ENCODE measurements around the gene ALKAL2.

ALKAL2 gene

DNA sequence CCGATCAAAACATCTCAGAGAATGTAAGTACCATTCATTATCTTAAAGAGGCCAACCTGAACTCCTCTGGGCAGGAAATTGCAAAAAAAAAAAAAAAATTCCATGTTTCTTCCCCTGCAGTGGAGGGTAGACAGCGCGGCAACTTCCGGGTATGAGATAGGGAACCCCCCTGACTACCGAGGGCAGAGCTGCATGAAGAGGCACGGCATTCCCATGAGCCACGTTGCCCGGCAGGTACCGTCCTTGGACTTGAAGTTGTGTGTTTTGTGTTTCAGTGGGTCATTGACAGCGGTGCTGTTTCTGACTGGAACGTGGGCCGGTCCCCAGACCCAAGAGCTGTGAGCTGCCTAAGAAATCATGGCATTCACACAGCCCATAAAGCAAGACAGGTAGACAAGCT, 16.0 kb downstream of the ALKAL2 start:
- TF ChIP-seq, protein P1, sequence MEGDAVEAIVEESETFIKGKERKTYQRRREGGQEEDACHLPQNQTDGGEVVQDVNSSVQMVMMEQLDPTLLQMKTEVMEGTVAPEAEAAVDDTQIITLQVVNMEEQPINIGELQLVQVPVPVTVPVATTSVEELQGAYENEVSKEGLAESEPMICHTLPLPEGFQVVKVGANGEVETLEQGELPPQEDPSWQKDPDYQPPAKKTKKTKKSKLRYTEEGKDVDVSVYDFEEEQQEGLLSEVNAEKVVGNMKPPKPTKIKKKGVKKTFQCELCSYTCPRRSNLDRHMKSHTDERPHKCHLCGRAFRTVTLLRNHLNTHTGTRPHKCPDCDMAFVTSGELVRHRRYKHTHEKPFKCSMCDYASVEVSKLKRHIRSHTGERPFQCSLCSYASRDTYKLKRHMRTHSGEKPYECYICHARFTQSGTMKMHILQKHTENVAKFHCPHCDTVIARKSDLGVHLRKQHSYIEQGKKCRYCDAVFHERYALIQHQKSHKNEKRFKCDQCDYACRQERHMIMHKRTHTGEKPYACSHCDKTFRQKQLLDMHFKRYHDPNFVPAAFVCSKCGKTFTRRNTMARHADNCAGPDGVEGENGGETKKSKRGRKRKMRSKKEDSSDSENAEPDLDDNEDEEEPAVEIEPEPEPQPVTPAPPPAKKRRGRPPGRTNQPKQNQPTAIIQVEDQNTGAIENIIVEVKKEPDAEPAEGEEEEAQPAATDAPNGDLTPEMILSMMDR (IDR thresholded peaks at IDR 0.05; ENCODE audit: low read depth, low read length, missing control alignments) = no peak
- no peak for DNase-seq (ENCODE audit: low read depth)
- H3K4me3 ChIP-seq (ENCODE audit: low read depth, low read length) = no peak overlapping the region

DNA sequence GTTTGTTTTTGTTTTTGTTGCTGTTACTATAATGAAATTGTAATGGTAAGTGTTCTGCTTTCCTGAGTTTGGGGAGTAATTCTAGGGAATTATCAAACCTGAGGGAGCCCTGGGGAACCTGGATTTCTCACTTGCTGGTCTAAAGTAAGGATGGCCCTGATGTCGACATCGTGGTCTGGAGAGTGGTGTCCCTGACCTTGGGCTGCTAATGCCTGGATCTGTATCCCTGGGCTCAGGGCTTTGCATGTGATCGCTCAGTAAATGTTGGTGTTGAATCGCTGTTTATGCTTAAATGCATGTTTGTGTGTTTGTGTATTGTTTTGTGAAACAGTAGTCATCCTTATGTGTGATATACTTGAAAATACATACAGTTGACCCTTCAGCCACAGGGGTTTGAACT, 17.0 kb downstream of the ALKAL2 start:
- TF ChIP-seq, protein P1 (IDR thresholded peaks at IDR 0.05; ENCODE audit: low read depth, low read length, missing control alignments) = no peak
- DNase-seq (ENCODE audit: low read depth) = no peak
- H3K4me3 ChIP-seq (ENCODE audit: low read depth, low read length) = no peak overlapping the region

DNA sequence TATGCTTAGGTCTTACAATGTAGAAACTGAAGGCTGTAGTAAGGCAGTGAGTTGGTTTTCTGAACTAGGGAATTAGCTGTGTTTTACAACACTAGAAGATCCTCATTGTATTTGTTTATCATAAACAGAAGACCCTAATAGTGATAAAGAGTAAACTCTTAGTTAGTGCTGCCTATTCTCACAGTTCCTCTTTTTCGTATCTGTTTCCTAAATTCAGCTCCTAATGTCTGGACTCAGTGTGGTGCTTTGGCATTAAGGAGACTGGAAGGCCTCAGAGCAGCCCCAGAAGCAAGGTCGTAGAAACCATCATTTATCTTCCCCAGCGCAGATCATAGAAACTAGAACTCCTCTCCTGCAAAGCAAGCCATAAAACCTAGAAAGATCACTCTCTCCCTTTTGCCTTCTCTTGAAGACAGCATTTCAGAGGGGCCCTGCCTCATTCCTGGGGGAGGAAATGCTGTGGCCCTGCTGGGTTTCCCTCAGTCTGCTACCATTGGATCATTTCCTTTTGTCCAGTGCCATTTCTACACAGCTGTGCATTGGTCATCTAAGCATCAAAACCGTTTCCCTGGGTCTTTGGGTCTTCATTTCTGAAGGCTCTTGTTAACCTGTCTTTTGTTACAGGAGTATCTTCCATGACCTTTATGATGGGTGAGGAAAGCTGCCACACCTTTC, 18.4 kb downstream of the ALKAL2 start:
- no peak for DNase-seq (ENCODE audit: low read depth)
- no peak overlapping the region for H3K4me3 ChIP-seq (ENCODE audit: low read depth, low read length)
- TF ChIP-seq, protein P1 (IDR thresholded peaks at IDR 0.05; ENCODE audit: low read depth, low read length, missing control alignments) = no peak

DNA sequence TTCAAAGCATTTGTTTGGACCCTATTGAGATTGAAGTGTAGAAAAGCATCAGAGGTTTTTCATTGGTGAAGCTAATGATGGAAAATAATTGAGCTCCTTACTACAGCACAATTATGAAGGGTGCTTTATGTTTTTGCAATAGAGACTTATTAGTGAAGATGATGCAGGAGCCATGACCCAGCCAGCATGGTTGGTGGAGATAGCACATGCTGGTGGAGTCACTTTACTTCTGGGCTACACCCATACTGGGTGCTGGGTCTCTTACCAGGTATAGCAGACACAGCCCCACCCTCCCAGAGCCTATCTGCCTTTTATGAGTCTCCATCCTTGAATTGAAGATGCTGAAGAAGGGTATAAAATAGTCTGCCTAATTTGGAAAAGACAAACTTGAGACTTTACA, 19.6 kb downstream of the ALKAL2 start:
- TF ChIP-seq, protein P1 (IDR thresholded peaks at IDR 0.05; ENCODE audit: low read depth, low read length, missing control alignments) = no peak
- no peak for DNase-seq (ENCODE audit: low read depth)
- no peak overlapping the region for H3K4me3 ChIP-seq (ENCODE audit: low read depth, low read length)

DNA sequence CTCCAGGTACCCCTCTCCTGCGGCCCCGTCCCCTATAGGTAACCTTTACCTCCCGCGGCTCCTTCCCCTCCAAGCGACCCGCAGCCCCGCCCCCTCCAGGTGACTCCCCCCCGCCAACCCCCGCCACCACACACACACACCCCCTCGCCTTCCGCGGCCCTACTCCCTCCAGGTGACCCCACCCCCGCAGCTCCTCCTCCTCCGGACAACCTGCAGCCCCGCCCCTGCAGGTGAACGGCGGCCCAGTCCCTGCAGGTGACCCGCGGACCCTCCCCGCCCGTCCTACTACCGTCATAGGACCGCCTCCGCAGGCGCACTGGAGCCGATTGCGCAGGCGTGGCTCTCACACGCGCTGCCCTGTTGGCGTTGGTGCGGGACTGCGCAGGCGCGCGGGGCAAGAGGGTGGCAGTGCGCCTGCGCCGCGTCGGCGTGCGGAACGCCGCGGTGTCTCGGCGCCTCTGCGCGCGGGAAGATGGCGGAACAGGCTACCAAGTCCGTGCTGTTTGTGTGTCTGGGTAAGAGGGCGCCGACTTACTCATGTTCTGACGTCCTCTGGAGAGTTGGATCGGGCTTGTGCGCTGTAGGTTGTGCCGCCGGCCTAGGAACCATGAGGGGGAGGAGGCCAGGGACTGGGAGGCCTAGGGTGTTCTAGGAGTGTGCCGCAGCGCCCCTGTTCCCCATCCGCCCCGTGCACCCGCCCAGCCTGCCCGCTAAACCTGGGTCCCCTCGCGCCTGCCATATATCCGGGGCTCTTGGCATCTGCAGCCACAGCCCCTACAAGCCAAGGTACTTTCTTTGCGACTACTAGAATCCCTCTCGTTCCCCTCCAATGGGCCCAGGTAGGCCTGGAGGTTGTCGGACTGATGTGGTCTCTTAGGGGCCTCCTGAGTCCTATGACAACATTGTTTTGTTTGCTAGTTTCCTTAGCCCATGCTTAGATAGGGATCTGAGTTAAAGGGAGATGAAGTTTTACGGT, 23.1 kb downstream of the ALKAL2 start, which contains the start of gene ACP1:
Gene ACP1, plus strand, starts transcription at position 455 of the 976 bp plus-strand sequence. Its CDS starts 18 bp downstream, at position 473.
- H3K4me3 ChIP-seq (ENCODE audit: low read depth, low read length) = peak within 1 kb of the TSS; percentile 97
- TF ChIP-seq, protein P1 (IDR thresholded peaks at IDR 0.05; ENCODE audit: low read depth, low read length, missing control alignments) = no peak
- DNase-seq (ENCODE audit: low read depth) = peak; percentile 85

DNA sequence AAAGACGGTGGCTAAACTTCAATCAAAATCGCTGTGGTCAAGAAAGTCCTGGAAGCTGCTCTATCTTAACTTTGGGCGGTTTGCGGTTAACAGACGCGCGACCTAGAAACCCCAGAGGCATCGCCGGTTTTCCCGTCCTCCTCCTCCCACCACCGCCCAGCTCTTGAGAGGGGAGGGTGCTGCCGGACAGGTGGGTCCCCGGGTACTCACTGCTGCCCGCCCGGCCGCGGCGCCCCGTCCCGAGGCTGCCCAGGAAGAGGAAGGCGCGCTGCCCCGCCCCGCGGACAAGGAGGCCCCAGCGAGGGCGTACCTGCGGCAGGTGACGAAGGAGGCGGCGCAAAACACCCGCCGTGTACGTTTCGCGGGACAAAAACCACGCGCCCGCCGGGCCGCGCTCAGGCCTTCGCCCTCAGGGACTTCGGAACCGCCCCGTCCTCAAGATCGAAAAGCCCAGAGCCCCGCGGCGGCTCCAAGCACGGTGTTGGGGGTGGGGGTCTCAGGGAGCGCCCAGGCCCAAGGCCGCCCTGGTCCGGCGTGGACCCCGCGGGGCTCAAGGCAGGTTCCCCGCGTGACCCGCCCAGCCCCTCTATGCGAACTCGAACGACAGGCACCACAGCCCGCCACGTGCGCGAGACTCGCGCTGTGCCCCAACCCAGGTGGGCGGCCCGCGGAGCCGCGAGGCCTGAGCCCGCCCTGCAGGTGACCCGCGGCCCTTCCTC, 24.0 kb downstream of the ALKAL2 start, which contains the start of gene SH3YL1:
Gene SH3YL1, minus strand, starts transcription at position 259 of the 719 bp plus-strand sequence. Its CDS starts 48 bp downstream, at position 211.
- no peak for DNase-seq (ENCODE audit: low read depth)
- TF ChIP-seq, protein P1 (IDR thresholded peaks at IDR 0.05; ENCODE audit: low read depth, low read length, missing control alignments) = no peak
- peak within 1 kb of the TSS; percentile 97 for H3K4me3 ChIP-seq (ENCODE audit: low read depth, low read length)
